ENCODE measurements around the gene FYB2. TPM values are rescaled to one million over a fixed set of nuclear protein-coding genes. Genes with fewer than 3 reads are reported as not detected.

FYB2 gene
- total and polyA plus RNA-seq, 12 donors: 0.22 to 123 (median 9.9) TPM

- Histone ChIP-seq H3K4me3 (no peak overlapping the region), H3K27ac (peak overlapping the region in 1 of 10 donors; percentile 2), H3K9me3 (no peaks in the 10 kb centered on the region), H3K36me3 (peaks cover 0 to 37% (median 0%) of the 10 kb centered on the region in 9 donors), H3K27me3 (no peaks in the 10 kb centered on the region), H3K4me1 (peaks cover 0 to 36% (median 4%) of the 10 kb centered on the region in 9 donors)
- peak in 2 of 8 donors; percentile 39 to 63 for ATAC-seq
- TF ChIP-seq, protein P1, sequence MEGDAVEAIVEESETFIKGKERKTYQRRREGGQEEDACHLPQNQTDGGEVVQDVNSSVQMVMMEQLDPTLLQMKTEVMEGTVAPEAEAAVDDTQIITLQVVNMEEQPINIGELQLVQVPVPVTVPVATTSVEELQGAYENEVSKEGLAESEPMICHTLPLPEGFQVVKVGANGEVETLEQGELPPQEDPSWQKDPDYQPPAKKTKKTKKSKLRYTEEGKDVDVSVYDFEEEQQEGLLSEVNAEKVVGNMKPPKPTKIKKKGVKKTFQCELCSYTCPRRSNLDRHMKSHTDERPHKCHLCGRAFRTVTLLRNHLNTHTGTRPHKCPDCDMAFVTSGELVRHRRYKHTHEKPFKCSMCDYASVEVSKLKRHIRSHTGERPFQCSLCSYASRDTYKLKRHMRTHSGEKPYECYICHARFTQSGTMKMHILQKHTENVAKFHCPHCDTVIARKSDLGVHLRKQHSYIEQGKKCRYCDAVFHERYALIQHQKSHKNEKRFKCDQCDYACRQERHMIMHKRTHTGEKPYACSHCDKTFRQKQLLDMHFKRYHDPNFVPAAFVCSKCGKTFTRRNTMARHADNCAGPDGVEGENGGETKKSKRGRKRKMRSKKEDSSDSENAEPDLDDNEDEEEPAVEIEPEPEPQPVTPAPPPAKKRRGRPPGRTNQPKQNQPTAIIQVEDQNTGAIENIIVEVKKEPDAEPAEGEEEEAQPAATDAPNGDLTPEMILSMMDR (IDR thresholded peaks at IDR 0.05): no peak
- 33 to 42% methylated on average over 2 of the region's 2 CpGs for WGBS, 2 donors
- DNase-seq: no peak
- intact Hi-C loops (cut with DNase I): loop anchor here in 9 of 10 donors (2.0 to 10.0 kb wide), 8 partner anchors 63 to 1428 kb away; partner anchors contain the start of genes FYB2 (in 1 of the 9) and PRKAA2 (in 1 of the 9)
These were observed 109.2 kb downstream of the FYB2 start for GRCh38 chr1:56709995-56710394.

DNA sequence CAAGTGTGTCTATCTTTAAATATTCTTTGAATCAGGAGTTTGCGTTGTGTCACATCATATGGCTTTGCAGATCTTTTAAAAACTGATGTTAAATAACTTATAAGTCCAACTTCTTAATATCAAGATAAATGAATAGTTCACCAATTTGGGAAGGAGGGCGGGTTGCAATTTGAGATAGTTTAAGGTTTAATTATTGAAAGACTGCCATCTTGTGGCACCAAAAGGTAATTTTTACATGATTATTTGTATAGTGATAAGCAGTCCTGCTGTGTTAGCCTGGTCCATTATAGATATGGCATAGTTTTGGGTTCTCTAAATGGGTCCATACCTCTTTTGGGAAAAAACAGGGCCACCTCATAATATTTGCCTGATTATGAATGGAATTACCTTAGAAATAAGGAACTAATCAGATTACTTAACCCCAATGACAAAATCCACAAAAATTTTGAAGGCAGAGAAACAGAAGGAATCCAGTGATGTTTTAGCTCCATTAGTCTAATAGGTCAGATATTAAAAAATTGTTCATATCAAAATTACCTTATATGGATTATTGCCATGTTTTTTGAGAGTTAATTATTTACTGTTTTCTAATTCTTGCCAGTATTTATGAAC lies 109.8 kb downstream of the FYB2 start:
- ATAC-seq (peak; percentile 38 to 78 (median 58)), DNase-seq (no peak)
- Histone ChIP-seq H3K4me1 (peaks cover 0 to 36% (median 4%) of the 10 kb centered on the region in 9 donors), H3K9me3 (peaks cover 0 to under 1% (median 0%) of the 10 kb centered on the region in 11 donors), H3K36me3 (peaks cover 0 to 44% (median under 1%) of the 10 kb centered on the region in 9 donors), H3K27me3 (no peaks in the 10 kb centered on the region), H3K4me3 (no peak overlapping the region), H3K27ac (peak overlapping the region in 1 of 10 donors; percentile 2)
- 9 to 17% methylated on average over 2 of the region's 2 CpGs for WGBS, 2 donors
- intact Hi-C loops (cut with DNase I): loop anchor here in 6 of 10 donors (2.0 to 10.0 kb wide), 6 partner anchors 62 to 1427 kb away; partner anchors contain the start of gene PRKAA2 (in 1 of the 6)
- TF ChIP-seq, protein P1 (IDR thresholded peaks at IDR 0.05): peak; percentile 28 to 73 (median 60)

DNA sequence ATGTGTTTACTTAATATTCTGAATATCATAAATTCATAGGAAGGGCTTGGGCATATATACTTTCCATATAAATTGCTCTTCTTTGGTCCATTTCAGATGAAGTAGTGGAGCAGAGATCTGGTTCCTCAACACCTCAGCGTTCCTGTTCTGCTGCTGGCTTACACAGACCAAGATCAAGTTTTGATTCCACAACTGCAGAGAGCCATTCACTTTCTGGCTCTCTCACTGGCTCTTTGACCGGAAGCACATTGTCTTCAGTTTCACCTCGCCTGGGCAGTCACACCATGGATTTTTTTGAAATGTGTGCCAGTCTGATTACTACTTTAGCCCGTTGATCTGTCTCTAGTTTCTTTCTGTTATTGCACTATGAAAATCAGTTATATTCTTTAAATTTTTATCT lies 111.8 kb downstream of the FYB2 start:
- H3K27ac ChIP-seq: no peak overlapping the region
- H3K27me3 ChIP-seq: no peaks in the 10 kb centered on the region
- no peak for DNase-seq
- ATAC-seq: no peak
- TF ChIP-seq, protein P1 (IDR thresholded peaks at IDR 0.05): no peak
- intact Hi-C loops (cut with DNase I): loop anchor here in 5 of 10 donors (5.0 to 10.0 kb wide), 5 partner anchors 60 to 1425 kb away; partner anchors contain the start of gene PRKAA2 (in 1 of the 5)
- H3K36me3 ChIP-seq: peaks cover 0 to 62% (median 6%) of the 10 kb centered on the region in 9 donors
- H3K4me3 ChIP-seq: no peak overlapping the region
- H3K9me3 ChIP-seq: peaks cover 0 to 14% (median 0%) of the 10 kb centered on the region in 11 donors
- 74 to 77% methylated on average over 4 of the region's 4 CpGs for WGBS, 2 donors
- peaks cover 0 to 28% (median 0%) of the 10 kb centered on the region in 9 donors for H3K4me1 ChIP-seq

DNA sequence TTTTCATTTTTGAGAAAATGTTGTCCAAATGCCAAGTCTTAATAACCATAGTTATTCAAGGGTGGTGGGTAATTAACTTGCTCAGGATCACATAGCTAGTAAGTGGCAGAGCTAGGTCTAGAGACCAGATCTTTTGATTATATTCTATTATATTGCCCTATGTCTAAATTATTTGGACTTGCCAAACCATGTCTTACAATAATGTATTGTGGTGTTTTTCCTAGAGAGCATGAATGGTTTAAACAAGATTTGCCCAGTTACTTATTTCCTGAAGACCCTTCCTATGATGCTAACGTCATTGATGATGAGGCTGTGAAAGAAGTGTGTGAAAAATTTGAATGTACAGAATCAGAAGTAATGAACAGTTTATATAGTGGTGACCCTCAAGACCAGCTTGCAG lies 115.5 kb downstream of the FYB2 start:
- H3K4me1 ChIP-seq: no peaks in the 10 kb centered on the region
- DNase-seq (no peak), ATAC-seq (no peak)
- H3K4me3 ChIP-seq: no peak overlapping the region
- no peaks in the 10 kb centered on the region for H3K27me3 ChIP-seq
- peaks cover 0 to 88% (median 7%) of the 10 kb centered on the region in 9 donors for H3K36me3 ChIP-seq
- 78 to 90% methylated on average over 1 of the region's 1 CpG for WGBS, 2 donors
- TF ChIP-seq, protein P1 (IDR thresholded peaks at IDR 0.05): no peak
- no peak overlapping the region for H3K27ac ChIP-seq
- peaks cover 0 to 27% (median 7%) of the 10 kb centered on the region in 11 donors for H3K9me3 ChIP-seq
- intact Hi-C loops (cut with DNase I): loop anchor here in 3 of 10 donors (10.0 kb wide), 2 partner anchors 119 to 1419 kb away; no protein-coding TSS in a partner anchor

All from heart right ventricle (tissue), 16 donors.